Fibroblast of skin of scalp (primary cell): Measurements from ENCODE around the gene GRAMD2A.

Experiments used
- DNase-seq: peaks from one replicate; pipeline ENCODE4 v3.0.0-alpha.2; 2013

Gene GRAMD2A

GRCh38 chr15:72133211-72133610 lies 64.4 kb downstream of the GRAMD2A start:
- DNase-seq: no peak

- no peak for DNase-seq
Observed at GRCh38 chr15:72131922-72132321, 65.7 kb downstream of the GRAMD2A start.

GRCh38 chr15:72130272-72130671 lies 67.3 kb downstream of the GRAMD2A start:
- DNase-seq: no peak

GRCh38 chr15:72128359-72128758 lies 69.2 kb downstream of the GRAMD2A start:
- DNase-seq: no peak

GRCh38 chr15:72127724-72128322 lies 69.8 kb downstream of the GRAMD2A start:
- no peak for DNase-seq

- no peak for DNase-seq
Observed at GRCh38 chr15:72124218-72124617, 73.4 kb downstream of the GRAMD2A start.

- DNase-seq: peak; percentile 98
Observed at GRCh38 chr15:72118017-72118978, 79.3 kb downstream of the GRAMD2A start, which contains the start of the genes MYO9A and SENP8. Gene MYO9A (minus strand): TSS chr15:72118150. CDS start chr15:72046563, 71,587 bp downstream. Gene SENP8 (plus strand): TSS chr15:72118403. CDS start chr15:72139624, 21,221 bp downstream.

- peak; percentile 78 for DNase-seq
Observed at GRCh38 chr15:72117486-72118016, 80.0 kb downstream of the GRAMD2A start.

GRCh38 chr15:72116731-72117485 lies 80.7 kb downstream of the GRAMD2A start:
- peak; percentile 13 for DNase-seq

- DNase-seq: no peak
Observed at GRCh38 chr15:72113347-72114031, 84.1 kb downstream of the GRAMD2A start.

- no peak for DNase-seq
Observed at GRCh38 chr15:72112805-72113204, 84.8 kb downstream of the GRAMD2A start.

- DNase-seq: no peak
Observed at GRCh38 chr15:72112116-72112515, 85.5 kb downstream of the GRAMD2A start.

GRCh38 chr15:72110355-72110754 lies 87.2 kb downstream of the GRAMD2A start:
- DNase-seq: peak; percentile 49
